Stimulated activated CD8-positive, alpha-beta memory T cell treated with anti-CD3 and anti-CD28 coated beads, Interleukin-15, amount 100 ng/mL, for 48 hours (primary cell): ENCODE measurements around the gene BMP7.
"Not testable (repeated sequence)": the region's sequence is repeated elsewhere in the genome, so short reads cannot be mapped to it uniquely, and the experiment has no call there.

Experiments
- DNase-seq, 2 donors: peaks; one replicate each; pipeline ENCODE4 v3.0.0-alpha.2; 2020; ENCODE audit warnings: low read depth in 2 of 2

BMP7 gene

DNA sequence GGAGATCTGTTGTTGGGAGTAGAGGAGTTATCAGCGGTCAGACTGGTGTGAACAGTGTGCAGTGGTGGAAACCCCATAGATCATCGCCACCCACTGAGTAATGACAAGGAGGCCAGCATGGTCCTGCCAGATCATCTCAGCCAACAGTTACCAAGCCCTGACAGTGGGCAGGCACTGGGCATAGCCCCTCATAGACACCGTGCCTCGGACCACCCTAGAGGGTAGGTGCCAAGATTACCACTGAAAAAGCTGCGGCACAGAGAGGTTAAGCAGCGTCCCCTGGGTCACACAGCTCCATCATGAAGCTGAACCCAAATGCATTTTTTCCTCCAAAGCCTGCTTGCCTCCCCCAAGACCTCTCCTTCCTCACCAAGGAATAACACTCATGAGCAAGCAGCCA lies 21.5 kb upstream of the BMP7 start:
- DNase-seq, result no peak

DNA sequence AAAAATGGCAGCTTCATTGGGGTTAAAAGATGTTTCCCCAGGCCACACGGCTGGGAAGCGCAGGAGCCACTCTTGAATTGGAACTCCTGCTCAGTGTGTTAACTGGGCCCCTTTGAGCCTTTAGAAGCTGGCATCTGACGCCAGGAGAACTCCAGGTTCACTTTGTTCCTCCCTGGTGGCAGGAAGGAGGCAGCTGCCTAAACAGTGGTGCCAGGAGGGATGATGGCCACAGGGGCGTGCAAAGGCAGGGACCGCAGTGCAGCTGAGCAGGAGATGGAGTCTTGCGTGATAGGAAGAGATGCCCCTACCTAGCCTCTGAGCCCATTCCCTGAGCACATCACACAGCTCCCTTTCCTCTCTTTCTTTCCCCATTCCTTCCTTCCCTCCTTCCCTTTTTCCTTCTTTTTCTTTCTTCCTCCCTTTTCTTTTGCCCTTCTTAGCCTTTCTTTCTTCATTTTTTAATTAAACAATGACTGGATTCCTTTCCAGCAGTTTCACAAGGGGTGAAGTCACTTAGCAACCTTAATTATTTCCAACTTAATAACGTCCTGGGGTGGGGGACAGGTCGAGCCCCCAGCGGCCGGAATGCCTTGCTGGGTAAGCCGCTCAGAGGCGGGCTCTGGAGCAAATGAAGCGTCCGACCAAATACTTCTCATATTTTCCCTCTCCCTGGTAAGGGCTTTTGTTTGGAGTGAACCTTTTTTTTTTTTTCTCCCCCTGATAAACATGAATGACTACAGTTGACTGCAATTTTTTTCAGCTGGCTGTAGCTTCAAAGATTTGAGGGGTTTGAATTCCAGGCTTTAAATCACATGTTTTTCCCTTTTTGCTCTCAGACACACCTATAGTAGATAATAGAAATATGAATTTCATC lies 20.8 kb upstream of the BMP7 start:
- DNase-seq, result no peak

DNA sequence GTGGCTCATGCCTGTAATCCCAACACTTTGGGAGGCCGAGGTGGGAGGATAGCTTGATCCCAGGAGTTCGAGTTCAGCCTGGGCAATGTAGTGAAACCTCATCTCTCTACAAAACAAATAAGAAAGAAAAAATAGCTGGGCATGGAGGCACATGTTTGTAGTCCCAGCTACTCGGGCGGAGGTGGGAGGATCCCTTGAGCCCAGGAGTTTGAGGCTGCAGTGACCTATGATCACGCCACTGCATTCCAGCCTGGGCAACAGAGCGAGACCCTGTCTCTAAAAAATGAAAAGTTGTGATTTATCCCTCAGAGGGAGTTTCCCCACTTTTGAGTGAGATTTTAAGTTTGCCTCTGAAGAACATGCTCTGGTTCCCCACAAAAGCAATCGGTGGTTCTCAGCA lies 17.4 kb upstream of the BMP7 start:
- no peak for DNase-seq

DNA sequence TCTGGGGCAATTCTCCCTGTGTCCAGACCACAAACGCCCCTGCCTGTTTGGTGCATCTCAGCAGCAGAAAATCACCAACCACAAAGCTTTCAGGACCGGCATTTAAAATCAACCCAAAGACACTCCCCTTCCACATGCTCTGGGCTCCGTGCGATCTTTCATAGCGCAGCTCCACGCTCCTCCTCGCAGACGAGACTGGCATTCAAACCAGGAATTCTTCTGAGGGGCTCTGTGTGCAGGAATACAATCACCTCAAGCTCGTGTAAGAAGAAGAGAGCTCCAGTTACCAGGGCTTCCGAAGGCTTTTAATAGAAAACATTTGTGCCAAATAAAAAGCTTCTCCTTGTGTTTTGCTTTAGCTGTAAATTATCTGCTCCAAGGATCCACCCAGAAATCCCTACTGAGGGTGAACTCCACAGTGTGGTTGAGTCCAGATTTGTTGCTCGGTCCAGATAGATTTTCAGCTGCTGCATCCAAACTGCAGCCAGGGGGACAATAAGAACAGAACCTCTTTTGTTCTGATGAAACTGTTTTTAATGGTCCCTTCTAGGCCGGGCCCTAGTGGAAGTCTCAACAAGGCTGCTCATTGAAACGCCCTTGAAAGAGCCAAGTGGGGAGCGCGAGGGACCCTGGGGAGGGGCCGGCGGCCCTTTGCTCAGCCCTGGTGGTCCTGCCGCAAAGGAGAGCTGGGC lies 16.4 kb upstream of the BMP7 start:
- DNase-seq, result no peak

DNA sequence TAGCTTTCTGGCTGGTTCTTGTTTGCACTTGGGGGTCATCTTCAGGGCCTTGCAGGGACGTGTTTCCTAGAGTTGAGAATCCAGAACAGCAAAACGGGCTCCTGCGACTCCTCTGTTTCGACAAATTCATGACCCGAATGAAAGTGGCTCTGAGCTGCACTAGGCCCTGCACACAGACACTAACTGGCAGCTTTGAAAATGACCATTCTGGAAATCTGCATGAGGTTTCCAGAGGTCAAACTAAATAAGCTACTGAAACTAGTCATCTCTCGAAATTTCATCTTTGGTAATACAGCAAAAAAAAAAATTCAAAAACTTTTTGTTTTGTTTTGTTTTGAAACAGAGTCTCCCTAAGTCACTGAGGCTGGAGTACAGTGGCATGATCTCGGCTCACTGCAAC lies 15.5 kb upstream of the BMP7 start:
- no peak for DNase-seq

DNA sequence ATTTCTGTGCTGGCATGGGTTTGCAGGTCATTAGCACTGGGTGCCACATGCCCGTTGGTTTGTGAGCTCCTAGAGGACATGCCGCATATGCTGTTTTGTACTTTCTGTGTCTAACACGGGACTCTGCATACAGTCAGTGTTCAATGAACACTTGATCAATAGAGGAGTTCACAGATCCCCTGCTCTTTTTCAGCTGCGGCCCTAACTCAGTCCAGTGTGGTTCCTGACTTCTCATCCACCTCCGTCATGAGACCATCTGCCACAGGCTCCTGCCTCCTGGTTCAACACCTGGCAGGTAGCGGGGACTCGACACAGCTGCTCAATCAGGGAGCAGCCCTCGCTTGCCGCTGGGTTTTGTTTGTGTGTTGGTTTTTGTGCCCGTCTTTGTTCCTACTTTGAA lies 13.8 kb upstream of the BMP7 start:
- DNase-seq, result no peak

DNA sequence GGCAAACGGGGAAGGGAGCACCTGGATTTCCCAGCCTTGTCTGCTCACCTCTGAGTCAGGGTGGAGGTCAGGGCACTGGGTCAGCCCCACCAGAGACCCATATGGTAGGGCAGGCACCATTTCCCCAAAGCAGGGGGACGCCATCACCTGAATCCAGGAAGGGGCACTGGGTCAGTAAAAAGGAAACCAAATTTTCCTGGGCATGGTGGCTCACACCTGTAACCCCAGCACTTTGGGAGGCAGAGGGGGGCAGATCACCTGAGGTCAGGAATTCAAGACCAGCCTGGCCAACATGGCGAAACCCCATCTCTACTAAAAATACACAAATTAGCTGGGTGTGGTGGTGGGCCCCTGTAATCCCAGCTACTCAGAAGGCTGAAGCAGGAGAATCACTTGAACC lies 13.1 kb upstream of the BMP7 start:
- not testable (repeated sequence) for DNase-seq

DNA sequence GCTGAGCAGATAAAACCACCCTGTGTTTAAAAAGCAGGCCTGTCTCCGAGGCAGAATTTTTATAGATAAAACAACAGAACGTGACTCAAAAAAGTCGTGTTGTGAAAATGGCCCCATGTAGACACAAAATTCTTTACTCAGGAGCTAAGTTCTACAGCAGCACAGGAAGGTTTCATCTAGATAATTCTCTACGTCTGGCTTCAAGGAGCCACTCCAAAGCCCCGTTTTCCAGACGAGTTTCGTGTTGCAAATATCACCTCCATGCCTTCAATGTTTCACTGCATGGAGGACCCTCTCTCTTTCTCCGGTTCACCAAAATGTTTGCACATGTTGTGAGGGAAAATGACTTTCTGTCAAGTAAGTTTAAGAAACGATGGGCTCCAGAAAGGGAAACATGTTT lies 12.0 kb upstream of the BMP7 start:
- DNase-seq, result no peak

DNA sequence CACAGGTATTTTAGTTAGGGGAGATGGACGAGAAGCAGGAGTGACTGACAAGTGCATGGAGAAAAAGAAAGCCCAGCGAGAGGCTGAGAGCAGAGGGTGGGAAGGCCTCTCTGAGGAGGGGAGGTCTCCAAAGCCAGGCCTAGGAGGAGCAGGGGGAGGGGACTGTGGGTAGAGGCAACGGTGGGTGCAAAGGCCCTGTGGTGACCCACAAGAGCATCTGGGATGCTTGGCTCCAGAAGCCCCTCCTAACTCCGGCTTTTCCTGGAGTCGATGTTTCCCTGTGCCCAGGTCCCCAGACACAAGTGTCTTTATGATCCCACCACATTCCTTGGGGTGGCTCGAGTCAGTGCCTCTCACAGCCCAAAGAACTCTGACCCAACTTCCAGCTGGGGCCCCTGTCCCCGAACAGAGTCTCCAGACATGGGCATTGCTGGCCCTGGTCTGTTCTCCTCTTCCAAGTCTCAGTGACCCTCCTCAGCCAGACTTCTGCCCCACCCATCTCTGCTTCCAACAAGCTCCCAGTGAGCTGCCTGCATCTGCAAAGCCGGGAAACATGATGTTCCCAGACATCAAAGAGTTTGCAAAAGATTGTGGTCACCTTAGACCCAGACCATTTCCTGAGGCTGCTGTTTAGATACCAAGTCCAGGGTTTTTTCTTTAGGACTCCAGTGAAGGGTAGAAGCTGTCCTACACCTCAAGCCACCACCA lies 11.1 kb upstream of the BMP7 start:
- no peak for DNase-seq

DNA sequence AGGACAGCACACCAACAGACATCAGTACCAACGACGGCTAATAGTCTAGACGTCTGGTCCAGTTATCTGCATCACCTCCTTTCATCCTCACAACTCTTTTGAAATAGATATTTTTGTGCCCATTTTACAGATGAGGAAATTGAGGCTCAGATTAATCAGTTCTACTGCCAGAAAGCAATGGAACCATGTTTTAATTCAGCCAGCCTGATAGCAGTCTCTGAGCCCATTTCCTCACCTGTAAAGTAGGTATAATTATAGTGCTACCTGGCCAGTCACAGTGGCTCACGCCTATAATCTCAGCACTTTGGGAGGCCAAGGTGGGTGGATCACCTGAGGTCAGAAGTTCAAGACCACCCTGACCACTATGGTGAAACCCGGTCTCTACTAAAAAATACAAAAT lies 9.8 kb upstream of the BMP7 start:
- DNase-seq, result no peak

DNA sequence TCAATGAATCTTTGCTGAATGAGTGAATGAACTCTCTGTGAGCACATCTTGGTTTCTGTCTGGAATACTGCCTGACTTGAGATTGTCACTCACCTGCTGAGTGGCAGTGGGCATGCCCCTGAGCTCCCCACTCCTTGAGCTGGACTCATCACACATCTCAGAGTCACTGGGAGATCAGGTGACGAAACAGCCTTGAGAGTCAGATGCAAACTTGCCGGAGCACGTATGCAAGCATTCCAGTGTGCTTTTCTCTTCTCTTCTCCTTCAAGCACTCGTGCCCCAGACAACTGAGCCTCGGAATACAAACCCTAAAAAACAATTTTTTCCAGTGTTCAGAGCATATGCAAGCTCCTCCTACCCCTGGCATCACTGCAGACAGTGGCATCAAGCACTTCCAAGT lies 9.4 kb upstream of the BMP7 start:
- no peak for DNase-seq

DNA sequence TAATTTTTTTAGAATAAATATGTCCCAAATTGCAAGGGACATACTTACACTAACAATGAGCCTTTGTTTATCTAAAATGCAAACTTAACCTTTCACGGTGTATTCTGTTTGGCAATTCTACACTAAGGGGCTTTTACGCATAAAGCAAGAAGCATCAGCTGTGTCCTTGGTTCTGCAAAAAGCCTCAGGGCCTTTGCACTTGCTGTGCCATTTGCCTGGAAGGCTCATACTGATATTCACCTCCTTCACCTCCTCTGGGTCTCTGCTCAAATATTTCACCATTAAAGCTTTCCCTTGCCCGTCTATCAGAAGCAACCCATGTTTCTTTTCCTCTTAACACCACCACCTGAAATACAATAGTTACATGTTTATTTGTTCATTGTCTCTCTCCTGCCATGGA lies 8.9 kb upstream of the BMP7 start:
- no peak for DNase-seq

DNA sequence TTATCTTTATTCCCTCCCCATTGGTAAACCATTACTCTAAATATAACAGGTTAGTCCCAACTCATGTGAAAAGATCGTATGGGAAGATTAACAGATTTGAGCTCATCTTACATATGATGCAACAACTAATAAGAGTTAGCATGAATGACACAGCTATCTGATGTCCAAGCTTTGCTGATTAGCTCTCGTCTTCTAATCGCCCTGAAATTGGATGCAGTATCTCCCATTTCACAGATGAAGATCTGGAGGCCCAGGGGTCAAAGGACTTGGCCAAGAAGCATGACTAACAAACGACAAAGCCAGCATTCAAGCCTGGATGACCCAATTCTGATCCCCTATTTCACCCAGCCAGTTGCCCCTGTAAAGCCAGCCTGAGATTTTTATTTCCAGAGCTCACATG lies 8.4 kb upstream of the BMP7 start:
- DNase-seq, result no peak

DNA sequence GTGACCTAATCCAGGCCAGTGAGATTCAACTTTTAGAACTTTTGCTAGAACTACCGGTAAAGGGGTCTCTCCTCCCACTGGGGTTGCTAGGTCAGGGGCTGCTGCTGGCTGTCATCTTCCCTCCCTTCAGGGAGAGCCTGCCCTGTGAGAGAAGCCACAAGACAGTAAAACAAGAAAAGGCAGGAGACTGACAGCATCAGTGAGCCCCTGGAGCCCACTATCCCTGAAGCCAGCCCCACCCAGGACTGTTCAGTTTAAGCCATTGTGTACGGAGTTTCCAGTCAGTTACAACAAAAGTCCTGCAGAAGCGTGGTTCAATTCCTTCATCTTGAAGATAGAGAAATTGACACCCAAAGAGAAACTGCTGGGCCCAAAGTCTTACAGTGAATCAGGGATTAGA lies 7.9 kb upstream of the BMP7 start:
- DNase-seq, result no peak

DNA sequence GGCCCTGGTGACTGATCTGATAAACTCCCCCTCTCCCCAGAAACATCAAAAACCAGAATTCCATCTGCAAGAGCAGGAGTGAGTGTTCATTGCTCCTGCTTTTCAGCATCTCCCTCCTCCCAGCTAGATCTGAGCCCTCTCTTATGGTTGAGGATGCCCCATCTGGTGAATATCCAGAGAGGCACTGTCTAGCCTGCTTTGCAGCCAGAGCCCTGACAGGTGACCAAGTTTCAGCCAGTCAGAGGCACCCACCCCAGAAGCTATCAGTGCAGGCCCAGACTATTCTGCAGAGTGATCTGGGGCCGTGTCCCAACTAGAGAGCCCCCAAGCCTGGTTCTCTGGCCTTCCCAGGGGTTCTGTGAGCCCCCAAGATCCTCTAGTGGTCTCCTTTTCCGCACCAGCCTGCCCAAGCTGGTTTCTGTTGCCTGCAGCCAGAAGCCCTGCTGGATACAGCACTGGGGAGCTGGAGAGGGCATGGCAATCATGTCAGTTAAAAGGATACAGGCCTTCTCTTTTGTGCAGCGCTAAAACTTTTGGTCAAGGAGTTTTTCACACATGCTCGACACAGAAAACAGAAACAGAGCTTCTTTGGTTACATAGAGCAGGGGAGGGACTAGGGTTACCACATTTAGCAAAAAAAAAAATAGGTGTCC lies 6.6 kb upstream of the BMP7 start:
- DNase-seq, result no peak

DNA sequence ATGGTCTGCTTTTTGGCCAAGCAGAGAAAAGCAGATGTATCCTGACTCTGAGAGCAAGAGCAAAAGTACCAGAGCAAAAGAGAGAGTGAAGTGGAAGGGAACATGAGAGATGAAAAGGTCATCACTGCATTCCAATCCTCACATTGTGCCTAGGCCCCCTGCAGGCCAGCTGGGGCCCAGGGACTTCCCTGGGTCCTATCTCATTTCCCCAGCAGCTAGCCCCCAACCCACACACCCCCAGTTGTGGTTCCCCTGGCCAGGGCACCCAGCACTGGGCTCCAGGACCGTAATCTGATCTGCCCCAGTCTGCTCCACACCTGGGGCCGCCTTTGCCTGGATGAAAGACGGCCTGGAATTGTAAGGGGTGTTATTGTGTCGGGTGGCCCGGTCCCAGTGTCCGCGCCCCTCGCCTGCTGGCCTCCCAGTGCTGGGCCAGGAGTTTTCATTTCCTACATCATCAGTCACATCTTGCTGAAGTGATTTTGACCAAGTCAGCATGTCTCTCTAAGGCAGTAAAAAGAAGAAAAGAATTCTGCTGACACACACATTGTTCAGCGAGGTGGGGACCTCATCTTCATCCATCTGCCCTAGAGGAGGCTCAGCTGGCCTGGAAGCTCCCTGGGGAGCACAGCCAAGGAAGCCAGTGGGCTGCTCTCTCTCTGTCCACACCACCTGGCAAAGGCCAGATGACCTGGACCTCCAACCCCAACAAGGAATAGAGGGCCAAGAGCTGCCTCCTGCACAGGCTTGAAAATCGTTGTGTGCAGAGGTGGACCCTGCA lies 4.0 kb upstream of the BMP7 start:
- no peak for DNase-seq

DNA sequence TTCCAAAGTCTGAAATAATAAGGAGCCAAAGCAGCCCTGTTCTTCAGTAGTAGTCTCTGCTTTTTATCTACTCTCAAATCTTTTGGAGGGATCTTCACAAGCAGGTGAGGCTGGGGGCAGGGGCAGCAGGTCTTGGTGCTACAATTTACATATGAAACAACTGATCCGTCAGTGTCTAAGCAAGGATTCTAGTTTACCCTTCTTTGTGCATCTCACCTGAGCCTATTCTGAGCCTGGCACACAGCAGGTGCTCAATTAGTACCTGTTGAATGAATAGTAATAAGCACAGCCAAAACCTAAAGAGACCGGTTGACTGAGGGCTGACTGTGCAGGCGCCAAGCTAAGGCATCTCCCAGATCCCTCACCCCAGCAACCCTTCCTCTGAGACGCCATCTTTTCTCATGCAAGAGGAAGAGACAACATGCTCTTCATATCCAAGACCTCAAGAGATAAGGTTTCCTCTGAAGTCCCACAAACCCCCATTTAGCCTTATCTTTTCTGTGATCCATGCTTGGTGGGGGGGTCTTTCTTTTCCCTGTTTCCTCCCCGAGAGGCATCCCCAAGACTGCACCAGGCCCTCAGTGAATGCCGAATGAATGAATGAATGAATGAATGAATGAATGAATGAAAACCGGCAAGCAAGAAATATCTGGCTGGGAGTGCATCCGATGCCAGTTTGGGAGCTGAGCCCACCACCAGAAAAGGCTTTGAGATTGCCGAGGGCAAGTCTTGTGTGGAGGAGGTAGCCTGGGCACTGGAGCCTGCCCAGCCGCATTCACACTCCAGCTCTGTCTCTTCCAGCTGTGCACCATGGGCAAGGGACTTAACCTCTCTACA lies 2.9 kb upstream of the BMP7 start:
- DNase-seq, result no peak

DNA sequence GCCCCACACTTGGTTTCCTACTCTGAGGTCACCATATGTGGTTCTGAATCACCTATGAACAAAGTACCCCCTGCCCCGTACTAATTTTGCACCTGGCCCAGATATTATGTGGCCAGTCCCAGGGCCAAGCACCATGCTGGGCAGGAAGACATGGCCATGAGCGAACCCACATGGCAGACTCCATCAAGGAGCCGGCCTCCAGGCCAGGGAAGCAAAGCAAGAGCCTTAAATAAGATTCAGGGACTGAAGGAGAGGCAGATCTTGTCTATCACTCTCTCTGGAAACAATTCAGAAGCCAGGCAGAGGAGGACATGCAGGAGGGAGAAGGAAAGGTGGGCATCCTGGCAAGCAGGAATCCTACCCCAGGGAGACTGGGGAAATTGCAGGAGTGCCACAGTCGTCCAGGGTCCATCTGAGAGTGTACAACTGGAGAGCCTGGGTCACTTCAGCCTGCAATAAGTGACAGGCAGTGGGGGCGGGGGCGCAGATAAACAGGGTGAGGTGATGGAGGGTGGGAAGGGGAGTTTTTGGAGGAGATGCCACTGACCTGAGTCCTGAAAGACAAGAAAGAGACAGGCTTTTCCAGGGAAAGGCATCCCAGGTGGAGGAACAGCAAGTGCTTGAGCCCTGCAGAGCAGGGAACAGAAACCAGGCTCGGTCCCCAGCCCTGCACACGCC lies 2.1 kb upstream of the BMP7 start:
- no peak for DNase-seq

DNA sequence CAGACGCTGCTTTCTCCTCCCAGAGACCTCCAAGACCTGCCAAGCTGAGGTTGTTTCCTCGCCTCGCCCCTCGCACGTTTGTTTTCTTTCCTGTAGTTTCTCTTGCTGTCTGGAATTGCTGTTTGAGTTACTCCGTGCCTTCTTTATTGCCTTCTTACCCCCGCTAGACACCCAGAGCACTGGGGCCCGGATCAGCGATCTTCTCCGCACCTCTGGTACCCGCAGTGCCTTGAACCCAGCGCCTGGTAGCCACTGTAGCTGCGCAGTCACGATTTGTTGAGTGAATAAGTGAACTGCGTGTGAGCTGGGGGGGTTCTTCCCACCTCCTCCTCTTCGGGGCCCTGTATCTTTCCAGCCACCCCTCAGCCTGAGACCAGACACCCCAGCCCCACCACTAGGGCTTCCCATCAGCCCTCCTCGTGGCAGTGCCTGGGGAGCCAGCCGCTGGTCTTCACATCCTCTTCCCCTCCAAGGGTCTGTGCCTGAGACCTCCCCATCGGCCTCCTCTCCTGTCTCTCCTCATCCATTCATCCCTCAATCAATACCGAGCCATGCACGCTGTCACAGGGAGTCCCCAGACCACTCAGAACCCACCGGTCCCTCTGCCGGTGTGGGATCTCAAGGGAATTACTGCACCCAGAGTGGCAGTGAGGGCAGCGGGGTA lies 849 bp upstream of the BMP7 start:
- no peak for DNase-seq

DNA sequence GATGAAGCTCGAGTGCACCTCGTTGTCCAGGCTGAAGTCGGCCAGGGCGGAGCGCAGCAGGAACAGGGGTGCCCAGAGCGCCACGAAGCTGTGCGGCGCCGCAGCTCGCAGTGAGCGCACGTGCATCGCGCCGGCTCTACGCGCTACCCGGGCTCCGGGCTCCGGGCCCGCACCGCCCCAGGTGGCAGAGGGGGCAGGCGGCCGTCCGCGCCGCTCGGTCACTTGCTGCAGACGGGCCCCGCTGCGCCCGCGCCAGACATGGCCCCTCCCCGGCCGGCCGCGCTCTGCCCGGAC lies 497 bp downstream of the BMP7 start:
- DNase-seq, result no peak
